ENCODE measurements around the gene SCYL1. TPM values are rescaled to one million over a fixed set of nuclear protein-coding genes. Genes with fewer than 3 reads are reported as not detected.
"Not testable (repeated sequence)": the region's sequence is repeated elsewhere in the genome, so short reads cannot be mapped to it uniquely, and the experiment has no call there.

SCYL1 gene
- total RNA-seq, 1 experiment from 2014 or later: 39.1 TPM

GRCh38 chr11:65558930-65559509 lies 34.1 kb downstream of the SCYL1 start:
- H3K27ac ChIP-seq (ENCODE audit: low read length): no peak overlapping the region
- H3K9me2 ChIP-seq (replicated peaks; ENCODE audit: insufficient read depth, low read length): no peaks in the 10 kb centered on the region
- no peaks in the 10 kb centered on the region for H3K9me3 ChIP-seq (ENCODE audit: low read length)
- no peaks in the 10 kb centered on the region for H3K79me2 ChIP-seq (ENCODE audit: low read length)
- no peak overlapping the region for H3K4me2 ChIP-seq (ENCODE audit: low read depth, low read length, poor library complexity, severe bottlenecking)
- no peaks in the 10 kb centered on the region for H4K20me1 ChIP-seq (ENCODE audit: insufficient read depth, low read depth, low read length)
- H3K4me1 ChIP-seq (ENCODE audit: low read length): peaks cover 19% of the 10 kb centered on the region
- no peaks in the 10 kb centered on the region for H3K27me3 ChIP-seq (ENCODE audit: low read length)
- no peaks in the 10 kb centered on the region for H3K36me3 ChIP-seq (ENCODE audit: insufficient read depth, low read length)
- H3K4me3 ChIP-seq (ENCODE audit: low read length): no peak overlapping the region
- no peak overlapping the region for H3K9ac ChIP-seq (ENCODE audit: low read length)
- no peak for DNase-seq
- H2AFZ ChIP-seq (ENCODE audit: low read length): no peak overlapping the region

GRCh38 chr11:65559535-65559934 lies 34.7 kb downstream of the SCYL1 start:
- no peak overlapping the region for H3K4me2 ChIP-seq (ENCODE audit: low read depth, low read length, poor library complexity, severe bottlenecking)
- no peaks in the 10 kb centered on the region for H3K79me2 ChIP-seq (ENCODE audit: low read length)
- H3K9me2 ChIP-seq (replicated peaks; ENCODE audit: insufficient read depth, low read length): no peaks in the 10 kb centered on the region
- H3K36me3 ChIP-seq (ENCODE audit: insufficient read depth, low read length): no peaks in the 10 kb centered on the region
- H3K9me3 ChIP-seq (ENCODE audit: low read length): no peaks in the 10 kb centered on the region
- no peaks in the 10 kb centered on the region for H4K20me1 ChIP-seq (ENCODE audit: insufficient read depth, low read depth, low read length)
- no peak overlapping the region for H3K4me3 ChIP-seq (ENCODE audit: low read length)
- no peak overlapping the region for H2AFZ ChIP-seq (ENCODE audit: low read length)
- no peaks in the 10 kb centered on the region for H3K27me3 ChIP-seq (ENCODE audit: low read length)
- H3K4me1 ChIP-seq (ENCODE audit: low read length): peaks cover 19% of the 10 kb centered on the region
- DNase-seq: no peak
- no peak overlapping the region for H3K9ac ChIP-seq (ENCODE audit: low read length)
- H3K27ac ChIP-seq (ENCODE audit: low read length): no peak overlapping the region

- no peaks in the 10 kb centered on the region for H4K20me1 ChIP-seq (ENCODE audit: insufficient read depth, low read depth, low read length)
- no peak overlapping the region for H3K4me2 ChIP-seq (ENCODE audit: low read depth, low read length, poor library complexity, severe bottlenecking)
- no peak overlapping the region for H2AFZ ChIP-seq (ENCODE audit: low read length)
- H3K9me3 ChIP-seq (ENCODE audit: low read length): no peaks in the 10 kb centered on the region
- no peak overlapping the region for H3K4me3 ChIP-seq (ENCODE audit: low read length)
- no peaks in the 10 kb centered on the region for H3K79me2 ChIP-seq (ENCODE audit: low read length)
- DNase-seq: no peak
- H3K36me3 ChIP-seq (ENCODE audit: insufficient read depth, low read length): no peaks in the 10 kb centered on the region
- no peaks in the 10 kb centered on the region for H3K27me3 ChIP-seq (ENCODE audit: low read length)
- H3K4me1 ChIP-seq (ENCODE audit: low read length): peaks cover 19% of the 10 kb centered on the region
- H3K9me2 ChIP-seq (replicated peaks; ENCODE audit: insufficient read depth, low read length): no peaks in the 10 kb centered on the region
- no peak overlapping the region for H3K9ac ChIP-seq (ENCODE audit: low read length)
- H3K27ac ChIP-seq (ENCODE audit: low read length): no peak overlapping the region
These were observed 35.2 kb downstream of the SCYL1 start for GRCh38 chr11:65559951-65560537.

- H3K4me2 ChIP-seq (ENCODE audit: low read depth, low read length, poor library complexity, severe bottlenecking): no peak overlapping the region
These were observed 35.9 kb downstream of the SCYL1 start for GRCh38 chr11:65560555-65561418.

GRCh38 chr11:65562020-65562419 lies 37.1 kb downstream of the SCYL1 start:
- peaks cover 34% of the 10 kb centered on the region for H3K4me1 ChIP-seq (ENCODE audit: low read length)
- H4K20me1 ChIP-seq (ENCODE audit: insufficient read depth, low read depth, low read length): no peaks in the 10 kb centered on the region
- no peak overlapping the region for H3K4me2 ChIP-seq (ENCODE audit: low read depth, low read length, poor library complexity, severe bottlenecking)
- no peak overlapping the region for H3K4me3 ChIP-seq (ENCODE audit: low read length)
- H3K9me2 ChIP-seq (replicated peaks; ENCODE audit: insufficient read depth, low read length): no peaks in the 10 kb centered on the region
- no peak overlapping the region for H2AFZ ChIP-seq (ENCODE audit: low read length)
- no peak overlapping the region for H3K9ac ChIP-seq (ENCODE audit: low read length)
- no peak for DNase-seq
- no peaks in the 10 kb centered on the region for H3K27me3 ChIP-seq (ENCODE audit: low read length)
- no peaks in the 10 kb centered on the region for H3K79me2 ChIP-seq (ENCODE audit: low read length)
- H3K36me3 ChIP-seq (ENCODE audit: insufficient read depth, low read length): no peaks in the 10 kb centered on the region
- H3K27ac ChIP-seq (ENCODE audit: low read length): no peak overlapping the region
- no peaks in the 10 kb centered on the region for H3K9me3 ChIP-seq (ENCODE audit: low read length)

More at GRCh38 chr11:65560555-65561418, 35.9 kb downstream of the SCYL1 start:
- Histone ChIP-seq H3K9me2 (replicated peaks; ENCODE audit: insufficient read depth, low read length) (no peaks in the 10 kb centered on the region), H3K27ac (ENCODE audit: low read length) (no peak overlapping the region), H2AFZ (ENCODE audit: low read length) (no peak overlapping the region), H3K4me3 (ENCODE audit: low read length) (no peak overlapping the region), H3K9ac (ENCODE audit: low read length) (peak overlapping the region; percentile 17; the same call in 1 of the 2 replicates), H3K79me2 (ENCODE audit: low read length) (no peaks in the 10 kb centered on the region), H3K27me3 (ENCODE audit: low read length) (no peaks in the 10 kb centered on the region), H4K20me1 (ENCODE audit: insufficient read depth, low read depth, low read length) (no peaks in the 10 kb centered on the region), H3K9me3 (ENCODE audit: low read length) (no peaks in the 10 kb centered on the region), H3K4me1 (ENCODE audit: low read length) (peaks cover 22% of the 10 kb centered on the region), H3K36me3 (ENCODE audit: insufficient read depth, low read length) (no peaks in the 10 kb centered on the region)
- DNase-seq: no peak

- Histone ChIP-seq H3K27ac (ENCODE audit: low read length) (no peak overlapping the region), H3K9me3 (ENCODE audit: low read length) (no peaks in the 10 kb centered on the region), H3K79me2 (ENCODE audit: low read length) (0 out of 2 replicates have a peak, but pooled peaks cover 2% of the 10 kb centered on the region), H3K9ac (ENCODE audit: low read length) (no peak overlapping the region), H4K20me1 (ENCODE audit: insufficient read depth, low read depth, low read length) (no peaks in the 10 kb centered on the region), H3K4me1 (ENCODE audit: low read length) (peaks cover 34% of the 10 kb centered on the region), H2AFZ (ENCODE audit: low read length) (no peak overlapping the region), H3K9me2 (replicated peaks; ENCODE audit: insufficient read depth, low read length) (no peaks in the 10 kb centered on the region), H3K27me3 (ENCODE audit: low read length) (no peaks in the 10 kb centered on the region), H3K4me3 (ENCODE audit: low read length) (no peak overlapping the region), H3K36me3 (ENCODE audit: insufficient read depth, low read length) (no peaks in the 10 kb centered on the region), H3K4me2 (ENCODE audit: low read depth, low read length, poor library complexity, severe bottlenecking) (no peak overlapping the region)
- no peak for DNase-seq
These were observed 37.9 kb downstream of the SCYL1 start for GRCh38 chr11:65562788-65563187.

GRCh38 chr11:65563601-65564000 lies 38.7 kb downstream of the SCYL1 start:
- H3K4me1 ChIP-seq (ENCODE audit: low read length): peaks cover 28% of the 10 kb centered on the region
- H3K36me3 ChIP-seq (ENCODE audit: insufficient read depth, low read length): no peaks in the 10 kb centered on the region
- no peak for DNase-seq
- no peak overlapping the region for H3K9ac ChIP-seq (ENCODE audit: low read length)
- H3K9me2 ChIP-seq (replicated peaks; ENCODE audit: insufficient read depth, low read length): no peaks in the 10 kb centered on the region
- no peak overlapping the region for H2AFZ ChIP-seq (ENCODE audit: low read length)
- no peaks in the 10 kb centered on the region for H3K9me3 ChIP-seq (ENCODE audit: low read length)
- no peak overlapping the region for H3K4me2 ChIP-seq (ENCODE audit: low read depth, low read length, poor library complexity, severe bottlenecking)
- no peak overlapping the region for H3K4me3 ChIP-seq (ENCODE audit: low read length)
- no peaks in the 10 kb centered on the region for H3K27me3 ChIP-seq (ENCODE audit: low read length)
- H3K27ac ChIP-seq (ENCODE audit: low read length): no peak overlapping the region
- H3K79me2 ChIP-seq (ENCODE audit: low read length): peaks cover 10% of the 10 kb centered on the region
- no peaks in the 10 kb centered on the region for H4K20me1 ChIP-seq (ENCODE audit: insufficient read depth, low read depth, low read length)

GRCh38 chr11:65564879-65565559 lies 40.1 kb downstream of the SCYL1 start:
- Histone ChIP-seq H3K79me2 (ENCODE audit: low read length) (peaks cover 19% of the 10 kb centered on the region), H3K4me1 (ENCODE audit: low read length) (peaks cover 37% of the 10 kb centered on the region)
- H4K20me1 ChIP-seq (ENCODE audit: insufficient read depth, low read depth, low read length); H2AFZ ChIP-seq (ENCODE audit: low read length); H3K9me3 ChIP-seq (ENCODE audit: low read length); DNase-seq; H3K4me2 ChIP-seq (ENCODE audit: low read depth, low read length, poor library complexity, severe bottlenecking); H3K9me2 ChIP-seq (replicated peaks; ENCODE audit: insufficient read depth, low read length); H3K4me3 ChIP-seq (ENCODE audit: low read length); H3K27me3 ChIP-seq (ENCODE audit: low read length); H3K9ac ChIP-seq (ENCODE audit: low read length); H3K36me3 ChIP-seq (ENCODE audit: insufficient read depth, low read length); H3K27ac ChIP-seq (ENCODE audit: low read length): not testable (repeated sequence)
